Measurements from ENCODE around the gene STRIT1.

The STRIT1 gene

GRCh38 chr3:155303540-155304097 lies 10.1 kb upstream of the STRIT1 start:
- DNase-seq (ENCODE audit: low spot score), result no peak
- no peak for TF ChIP-seq CTCF (IDR thresholded peaks at IDR 0.05; ENCODE audit: extremely low read depth, missing control alignments)

GRCh38 chr3:155302891-155303290 lies 9.4 kb upstream of the STRIT1 start:
- DNase-seq (ENCODE audit: low spot score), result no peak
- TF ChIP-seq CTCF (IDR thresholded peaks at IDR 0.05; ENCODE audit: extremely low read depth, missing control alignments), result no peak

GRCh38 chr3:155302481-155302880 lies 9.0 kb upstream of the STRIT1 start:
- TF ChIP-seq CTCF (IDR thresholded peaks at IDR 0.05; ENCODE audit: extremely low read depth, missing control alignments), result no peak
- DNase-seq (ENCODE audit: low spot score), result no peak

GRCh38 chr3:155297100-155297499 lies 3.6 kb upstream of the STRIT1 start:
- no peak for TF ChIP-seq CTCF (IDR thresholded peaks at IDR 0.05; ENCODE audit: extremely low read depth, missing control alignments)
- no peak for DNase-seq (ENCODE audit: low spot score)

DNA sequence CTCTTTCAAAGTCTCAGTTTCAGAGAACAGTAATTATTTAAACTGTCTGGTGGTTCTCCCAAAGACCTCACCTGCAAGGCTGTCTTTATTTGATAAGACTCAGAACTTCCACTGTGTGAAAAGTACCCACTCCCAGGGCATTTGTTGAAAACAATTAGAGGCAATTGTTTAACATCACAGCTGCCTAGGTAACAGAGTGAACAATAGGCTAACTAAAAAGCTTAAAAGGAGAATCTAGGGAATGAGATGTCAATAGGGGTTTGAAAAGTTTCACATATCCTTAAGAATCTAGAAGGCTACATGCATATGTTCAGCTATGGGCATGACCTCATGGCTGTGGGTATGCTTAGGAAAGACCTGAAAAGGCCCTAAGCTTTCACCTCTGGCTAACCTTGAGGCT lies 2.9 kb upstream of the STRIT1 start:
- DNase-seq (ENCODE audit: low spot score), result no peak
- no peak for TF ChIP-seq CTCF (IDR thresholded peaks at IDR 0.05; ENCODE audit: extremely low read depth, missing control alignments)

GRCh38 chr3:155292693-155293092 lies 790 bp downstream of the STRIT1 start:
- no peak for DNase-seq (ENCODE audit: low spot score)
- TF ChIP-seq CTCF (IDR thresholded peaks at IDR 0.05; ENCODE audit: extremely low read depth, missing control alignments), result no peak

- TF ChIP-seq CTCF (IDR thresholded peaks at IDR 0.05; ENCODE audit: extremely low read depth, missing control alignments), result no peak
- DNase-seq (ENCODE audit: low spot score), result no peak
Measured at GRCh38 chr3:155292133-155292532, 1.4 kb downstream of the STRIT1 start.

Measured in GM20000 (cell line).